HG02852 (cell line): ENCODE measurements around the gene HCST.
"Not testable (repeated sequence)": the region's sequence is repeated elsewhere in the genome, so short reads cannot be mapped to it uniquely, and the experiment has no call there.

Source experiments
- ATAC-seq: cut with Tn5 transposase; IDR thresholded peaks from one replicate; pipeline ENCODE4 v1.9.1; 2021; ENCODE audit warnings: mild to moderate bottlenecking, moderate library complexity; ENCODE audit not compliant: unreplicated experiment

Gene HCST

DNA sequence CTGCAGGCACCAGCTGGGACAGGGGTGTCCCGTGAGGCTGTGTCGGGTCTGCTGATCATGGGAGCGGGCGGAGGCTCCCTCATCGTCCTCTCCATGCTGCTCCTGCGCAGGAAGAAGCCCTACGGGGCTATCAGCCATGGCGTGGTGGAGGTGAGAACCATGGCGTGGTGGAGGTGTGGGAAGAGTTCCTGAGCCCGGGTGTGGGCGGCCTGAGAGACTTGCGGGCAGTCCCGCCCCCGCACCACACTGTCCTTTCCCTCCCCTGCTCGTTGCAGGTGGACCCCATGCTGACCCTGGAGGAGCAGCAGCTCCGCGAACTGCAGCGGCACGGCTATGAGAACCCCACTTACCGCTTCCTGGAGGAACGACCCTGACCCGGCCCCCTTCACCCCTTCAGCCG, 23.3 kb upstream of the HCST start:
- ATAC-seq = no peak

DNA sequence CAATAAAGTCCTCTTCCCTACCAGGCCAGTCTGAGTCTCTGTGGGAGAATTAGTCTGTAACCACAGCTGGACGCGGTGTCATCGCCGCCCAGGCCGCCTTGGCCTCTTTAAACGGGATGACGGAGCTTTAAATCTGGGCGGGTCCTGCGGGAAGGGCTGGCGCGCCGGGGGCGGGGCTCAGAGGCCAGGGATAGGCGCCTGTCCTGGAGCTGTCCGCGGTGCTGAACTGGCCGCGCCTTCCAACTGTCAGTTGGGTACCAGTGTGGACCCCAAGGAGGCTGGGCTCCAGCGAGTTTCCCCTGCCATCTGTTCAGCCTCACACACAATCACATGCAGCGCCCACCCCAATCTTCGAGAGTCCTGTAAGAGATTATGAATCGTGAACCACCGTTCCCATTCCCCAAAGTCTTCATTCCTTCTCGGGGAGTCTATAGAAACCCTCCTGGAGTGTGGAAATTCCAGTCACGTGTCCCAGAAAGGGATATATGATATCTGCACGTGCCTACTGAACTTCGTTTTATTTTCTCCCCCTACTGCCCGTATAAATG, 22.5 kb upstream of the HCST start:
- ATAC-seq = no peak

DNA sequence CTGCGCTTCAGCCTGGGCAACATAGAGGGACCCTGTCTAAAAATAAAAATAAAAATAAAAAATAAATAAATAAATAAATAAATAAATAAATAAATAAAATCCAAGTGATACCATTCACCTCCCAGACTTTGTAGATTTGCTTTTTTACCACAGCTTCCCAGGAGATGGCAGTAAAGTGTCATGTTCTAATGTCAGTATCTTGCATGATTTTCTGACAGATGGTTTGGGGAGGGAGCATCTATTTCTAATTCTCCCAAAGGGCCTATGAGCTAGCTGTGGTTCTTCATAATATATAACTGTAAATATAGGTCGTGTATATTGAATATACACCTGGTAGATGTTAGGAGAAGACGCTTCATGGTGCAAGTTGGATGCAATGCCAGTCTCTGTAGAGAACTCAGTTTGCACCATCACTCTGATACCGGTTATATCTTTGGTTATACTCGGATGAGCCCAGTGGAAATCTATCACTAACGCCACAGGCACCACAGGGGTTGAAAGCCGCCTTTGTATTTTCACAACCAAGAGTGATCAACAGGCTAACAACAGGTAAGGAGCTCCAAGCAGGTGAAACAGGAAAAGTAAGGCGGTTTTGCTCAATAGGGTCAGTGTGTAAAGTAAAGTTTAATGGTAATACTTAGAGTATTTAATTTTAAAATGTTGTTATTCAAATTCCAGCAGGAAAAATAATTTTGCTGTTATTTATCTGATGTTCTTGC, 20.1 kb upstream of the HCST start:
- no peak for ATAC-seq

DNA sequence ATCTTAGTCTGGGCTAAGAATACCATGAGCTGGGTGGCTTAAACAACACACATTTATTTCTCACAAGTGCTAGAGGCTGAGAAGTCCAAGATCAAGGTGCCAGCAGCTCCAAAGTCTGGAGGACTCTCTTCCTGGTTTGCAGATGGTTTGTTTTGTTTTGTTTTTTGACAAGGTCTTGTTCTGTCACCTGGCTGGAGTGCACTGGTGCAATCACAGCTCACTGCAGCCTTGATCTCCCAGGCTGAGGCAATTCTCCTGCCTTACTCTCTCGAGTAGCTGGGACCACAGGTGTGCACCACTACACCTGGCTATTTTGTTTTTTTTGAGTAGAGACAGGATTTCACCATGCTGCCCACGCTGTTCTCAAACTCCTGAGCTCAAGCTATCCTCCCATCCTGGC, 18.4 kb upstream of the HCST start:
- ATAC-seq = no peak

- ATAC-seq = no peak
Observed at GRCh38 chr19:35885225-35885738, 17.0 kb upstream of the HCST start.

GRCh38 chr19:35885904-35886303, 16.4 kb upstream of the HCST start:
- no peak for ATAC-seq

GRCh38 chr19:35887197-35887596, 15.1 kb upstream of the HCST start:
- ATAC-seq = no peak

DNA sequence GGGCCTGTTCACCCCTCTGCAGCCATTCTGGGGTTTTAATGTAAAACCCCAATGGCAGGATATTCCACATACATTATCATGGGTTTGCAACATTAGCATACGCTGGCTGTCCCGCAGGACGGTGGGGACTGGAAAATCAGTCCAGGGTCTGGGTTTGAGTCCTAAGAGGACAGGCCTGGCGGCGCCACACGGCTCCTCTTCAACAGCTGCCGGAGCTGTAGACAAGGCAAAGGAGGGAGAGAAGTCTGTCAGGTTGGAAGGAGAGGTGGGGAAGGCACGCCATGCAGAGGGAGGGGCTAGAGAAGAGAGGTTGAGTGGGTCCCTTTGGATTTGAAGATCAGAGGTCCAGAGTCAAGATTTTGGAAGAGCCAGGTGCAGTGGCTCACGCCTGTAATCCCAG, 13.9 kb upstream of the HCST start:
- ATAC-seq = no peak

DNA sequence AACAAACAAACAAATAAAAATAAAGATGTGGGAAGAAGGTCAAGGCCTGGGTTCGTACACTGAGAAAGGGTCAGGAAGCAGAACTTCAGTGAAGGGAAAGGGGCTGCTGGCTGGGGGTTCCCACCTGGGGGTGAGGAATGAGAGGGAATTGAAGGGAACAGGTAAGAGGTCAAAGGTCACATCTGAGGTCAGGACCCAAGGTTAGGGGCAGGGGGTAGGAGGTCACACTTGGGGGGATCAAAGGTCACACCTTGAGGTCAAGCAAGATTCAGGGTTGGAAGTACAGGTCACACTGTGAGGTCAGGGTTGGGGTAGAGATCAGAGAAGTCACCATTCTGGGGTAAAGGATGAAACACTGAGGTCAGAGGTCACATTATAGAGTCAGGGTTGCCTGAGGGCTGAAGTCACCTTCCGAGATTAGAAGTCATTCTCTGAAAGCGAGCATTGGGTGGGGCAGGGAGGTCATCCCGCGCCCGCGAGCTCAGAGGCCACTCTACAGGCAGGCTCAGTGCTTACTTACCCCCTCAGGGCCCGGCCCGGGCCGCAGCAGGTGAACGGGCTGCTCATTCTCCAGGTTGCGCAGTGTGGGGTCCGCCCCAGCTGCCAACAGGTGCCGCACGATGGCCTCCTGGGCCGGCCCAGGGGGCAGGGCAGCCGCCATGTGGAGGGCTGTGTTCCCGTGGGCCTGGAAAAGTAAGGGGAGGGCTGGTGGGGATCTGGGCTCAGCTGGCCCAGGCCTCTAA, 12.8 kb upstream of the HCST start:
- ATAC-seq = no peak

DNA sequence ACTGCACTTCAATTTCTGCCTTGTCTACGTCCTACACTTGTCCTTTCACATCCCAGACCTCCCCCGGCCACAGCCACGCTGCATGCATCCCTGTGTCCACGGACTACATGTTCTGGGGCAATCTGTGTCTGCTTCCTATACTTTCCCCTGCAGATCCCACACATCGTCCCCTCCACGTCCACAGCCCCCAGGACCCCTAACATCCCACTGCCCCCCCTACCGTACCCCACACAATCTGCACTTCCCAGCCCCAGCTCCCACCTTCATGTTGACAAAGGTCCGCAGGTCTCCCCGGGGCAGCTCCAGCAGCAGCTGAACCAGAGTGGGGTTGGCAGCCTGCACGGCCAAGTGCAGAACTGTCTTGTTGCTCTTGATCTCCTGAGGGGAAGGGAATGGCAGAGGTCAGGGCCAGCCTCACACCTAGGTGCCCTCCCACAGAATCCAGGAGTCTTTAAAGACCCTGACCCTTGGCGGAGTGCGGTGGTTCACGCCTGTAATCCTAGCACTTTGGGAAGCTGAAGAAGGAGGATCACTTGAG, 12.1 kb upstream of the HCST start:
- ATAC-seq = no peak

GRCh38 chr19:35891819-35892218, 10.5 kb upstream of the HCST start:
- not testable (repeated sequence) for ATAC-seq

DNA sequence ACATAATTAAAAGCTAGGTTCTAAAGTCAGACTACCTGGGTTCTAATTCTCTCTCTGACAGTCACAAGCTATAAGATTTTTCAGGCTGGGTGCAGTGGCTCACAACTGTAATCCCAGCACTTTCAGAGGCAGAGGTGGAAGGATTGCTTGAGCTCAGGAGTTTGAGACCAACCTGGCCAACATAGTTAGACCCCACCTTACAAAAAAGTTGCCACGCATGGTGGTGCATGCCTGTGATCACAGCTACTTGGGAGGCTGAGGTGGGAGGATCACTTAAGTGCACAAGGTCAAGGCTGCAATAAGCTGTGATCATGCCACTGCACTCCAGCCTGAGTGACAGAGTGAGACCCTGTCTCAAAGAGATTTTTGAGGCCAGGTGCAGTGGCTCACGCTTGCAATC, 8.0 kb upstream of the HCST start:
- no peak for ATAC-seq

DNA sequence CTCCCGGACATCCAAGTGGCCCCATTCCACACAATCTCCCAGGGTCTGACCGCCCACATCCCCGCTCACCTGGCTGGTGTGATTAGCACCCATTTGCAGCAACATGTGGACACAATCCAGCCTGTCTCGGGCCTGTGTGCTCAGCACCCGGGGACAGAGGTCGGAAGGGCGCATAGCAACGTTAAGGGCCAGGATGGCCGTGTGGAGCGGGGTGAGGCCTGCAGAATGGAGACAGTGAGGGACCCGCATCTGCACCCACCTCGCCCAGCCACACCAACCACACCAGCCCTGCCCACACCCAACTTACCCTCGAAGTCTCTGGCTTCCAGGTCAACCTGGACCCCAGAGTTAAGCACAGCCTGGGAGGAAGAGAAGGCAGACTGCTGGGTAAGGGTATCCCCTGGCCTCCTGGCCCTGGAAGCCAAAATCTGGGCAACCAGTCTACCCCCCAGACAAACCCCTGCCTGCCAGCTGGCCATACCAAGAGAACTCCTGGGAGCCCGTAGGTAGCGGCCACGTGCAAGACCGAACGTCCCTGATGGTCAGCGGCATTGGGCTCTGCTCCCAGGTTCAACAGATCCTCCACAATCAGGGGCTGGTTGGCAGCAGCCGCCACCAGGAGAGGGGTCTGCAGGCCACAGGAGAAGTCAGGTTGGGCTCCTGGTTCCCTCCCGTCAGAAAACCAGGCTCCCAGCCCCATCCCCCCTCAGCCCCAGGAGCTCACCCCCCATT, 6.3 kb upstream of the HCST start:
- ATAC-seq = no peak

- ATAC-seq = no peak
Observed at GRCh38 chr19:35896643-35897040, 5.7 kb upstream of the HCST start.

GRCh38 chr19:35897706-35898451, 4.5 kb upstream of the HCST start:
- ATAC-seq = no peak

GRCh38 chr19:35898499-35898809, 3.9 kb upstream of the HCST start:
- no peak for ATAC-seq

DNA sequence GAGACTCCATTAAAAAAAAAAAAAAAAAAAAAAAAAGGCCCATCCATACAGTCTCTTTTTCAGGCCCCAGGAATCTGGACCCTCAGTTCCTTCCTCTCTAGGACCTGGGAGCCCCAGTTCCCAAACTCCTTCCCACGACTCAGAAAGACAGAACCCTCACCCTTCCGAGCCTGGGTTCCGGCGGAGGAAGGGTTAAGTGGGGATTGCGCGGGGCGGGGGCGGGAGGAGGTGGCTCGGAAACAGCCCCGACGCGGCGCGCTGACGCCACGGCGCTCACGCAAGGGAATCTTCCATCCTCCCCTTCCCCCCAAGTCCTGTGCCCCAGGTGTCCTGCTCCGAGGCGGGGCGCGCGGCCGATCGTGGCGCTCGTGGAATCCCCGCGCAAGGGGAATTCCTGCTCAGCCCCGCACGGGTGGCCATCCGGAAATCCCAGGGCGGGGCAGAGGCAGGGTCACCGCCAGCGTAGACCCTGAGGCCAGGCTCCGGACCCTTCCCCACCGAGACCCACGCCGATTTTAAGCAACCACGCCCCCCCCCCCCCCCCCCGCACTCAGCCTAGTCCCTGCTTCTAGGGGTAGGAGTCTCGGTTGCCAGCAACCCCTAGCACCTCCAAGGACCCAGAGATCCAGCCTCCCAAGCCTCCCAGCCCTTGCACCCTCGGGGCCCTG, 2.6 kb upstream of the HCST start:
- ATAC-seq = peak; percentile 49

DNA sequence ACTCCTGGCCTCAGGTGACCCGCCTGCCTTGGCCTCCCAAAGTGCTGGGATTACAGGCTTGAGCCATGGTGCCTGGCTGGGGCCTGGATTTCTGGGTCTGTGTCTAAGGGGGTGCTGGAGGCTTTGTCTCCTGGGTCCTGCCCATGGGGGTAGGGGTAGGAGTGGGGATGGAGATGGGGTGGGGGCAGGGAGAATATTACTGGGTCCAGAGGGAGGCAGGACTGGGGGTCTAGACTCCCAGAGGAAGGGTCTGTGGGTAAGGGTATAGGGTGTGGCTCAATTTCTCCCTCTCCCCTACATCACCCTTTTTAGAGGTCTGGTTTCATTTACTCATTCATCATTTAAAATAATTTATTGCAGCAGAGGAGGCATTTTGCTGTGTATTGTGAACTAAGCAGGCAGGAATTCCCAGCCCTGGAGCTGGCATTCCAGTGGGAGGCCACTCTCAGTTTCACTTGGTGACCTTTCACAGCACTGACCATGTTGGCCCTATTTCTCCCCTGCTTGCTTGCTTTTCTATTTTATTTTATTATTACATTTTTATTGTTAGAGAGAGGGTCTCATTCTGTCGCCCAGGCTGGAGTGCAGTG, 1.2 kb upstream of the HCST start:
- ATAC-seq = no peak

DNA sequence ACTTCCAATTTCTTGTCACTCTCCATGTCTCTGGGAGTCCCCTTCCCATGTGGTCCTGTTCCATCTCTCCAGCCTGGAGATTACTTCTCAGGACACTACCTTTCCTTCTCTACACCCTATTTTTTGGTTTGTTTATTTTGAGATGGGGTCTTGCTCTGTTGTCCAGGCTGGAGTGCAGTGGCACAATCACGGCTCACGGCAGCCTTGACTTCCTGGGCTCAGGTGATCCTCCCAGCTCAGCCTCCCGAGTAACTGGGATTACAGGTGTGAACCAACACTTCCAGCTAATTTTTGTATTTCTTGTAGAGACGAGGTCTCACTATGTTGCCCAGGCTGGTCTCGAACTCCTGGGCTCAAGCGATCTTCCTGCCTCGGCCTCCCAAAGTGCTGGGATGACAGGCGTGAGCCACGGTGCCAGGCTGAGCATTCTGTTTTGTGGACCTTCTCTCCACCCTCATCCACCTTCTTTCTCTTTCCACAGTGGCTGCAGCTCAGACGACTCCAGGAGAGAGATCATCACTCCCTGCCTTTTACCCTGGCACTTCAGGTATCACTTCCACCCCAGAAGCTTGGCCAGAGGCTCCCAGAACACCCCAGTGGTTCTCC, 644 bp downstream of the HCST start:
- ATAC-seq = no peak
